Left lung (tissue), 10 donors: ENCODE results near the gene SUDS3. TPM values are rescaled to one million over a fixed set of nuclear protein-coding genes. Genes with fewer than 3 reads are reported as not detected.

ENCODE experiments used
- ATAC-seq: fragments of 200-7000 bp; cut with Tn5 transposase; one replicate; pipeline ENCODE4 v1.9.1; 2020; ENCODE audit warnings: moderate library complexity
- DNase-seq, 4 donors: peaks; one replicate each; pipeline ENCODE4 v3.0.0-alpha.2; 2013 to 2020
- H3K27ac ChIP-seq, 2 donors: fragments of 200-600 bp; sonication (generic) in 1 of 2; one replicate each; pipeline versions ENCODE4 v1.5.0 to v1.8.0; 2020 to 2021
- H3K27me3 ChIP-seq, 2 donors: fragments of 200-600 bp; sonication (generic) in 1 of 2; one replicate each; pipeline versions ENCODE4 v1.5.0 to v1.8.0; 2020 to 2021
- H3K36me3 ChIP-seq, 2 donors: fragments of 200-600 bp; sonication (generic) in 1 of 2; one replicate each; pipeline versions ENCODE4 v1.5.0 to v1.8.0; 2020 to 2021
- H3K4me1 ChIP-seq, 2 donors: fragments of 200-600 bp; one replicate each; pipeline ENCODE4 v1.8.0; 2021
- H3K4me3 ChIP-seq, 2 donors: fragments of 200-600 bp; sonication (generic) in 1 of 2; one replicate each; pipeline versions ENCODE4 v1.5.0 to v1.8.0; 2020 to 2021; ENCODE audit warnings: mild to moderate bottlenecking in 1 of 2
- H3K9me3 ChIP-seq, 2 donors: fragments of 200-600 bp; sonication (generic) in 1 of 2; one replicate each; pipeline versions ENCODE4 v1.5.0 to v1.8.0; 2020 to 2021
- CTCF ChIP-seq, 2 donors: fragments of 200-600 bp; sonication (generic) in 1 of 2; IDR thresholded peaks; one replicate each; pipeline versions ENCODE4 v1.5.0 to v1.8.0; 2021; ENCODE audit warnings: antibody characterized with exemption in 2 of 2
- intact Hi-C, 2 donors: fragments of 100-400 bp; cut with DNase I; formaldehyde crosslinking; loops; one replicate each; pipeline versions ENCODE4 v1.11.2 to v1.14.2; 2022
- polyA plus RNA-seq, 6 donors: library from polyadenylated mRNA; unstranded; fragments of 120-200 nt; gene quantifications; one replicate each; pipeline ENCODE4 v1.2.1, GENCODE V29; 2013; ENCODE audit not compliant: insufficient read length in 6 of 6
- total RNA-seq, 2 donors: library from RNA; stranded (reverse); fragmentation: NEBNext Ultra II Directional; extraction: Animal tissue kit (Norgen Biotek cat#: 25700); gene quantifications; one replicate each; pipeline ENCODE4 v1.2.1, GENCODE V29; 2021
- donor health status: DM: no; HTN: yes; CAD: no.
- donor health status: DM: no; HTN: no; CAD: no.

SUDS3 gene
- total and polyA plus RNA-seq, 8 donors = 23.6 to 60.8 (median 51.6) TPM

GRCh38 chr12:118456741-118457140 lies 80.4 kb downstream of the SUDS3 start:
- Histone ChIP-seq H3K9me3 (peaks cover 0 to 15% of the 10 kb centered on the region in 2 donors), H3K27me3 (no peaks in the 10 kb centered on the region), H3K27ac (no peak overlapping the region), H3K4me1 (no peaks in the 10 kb centered on the region), H3K36me3 (no peaks in the 10 kb centered on the region), H3K4me3 (no peak overlapping the region)
- ATAC-seq (no peak), DNase-seq (no peak)
- TF ChIP-seq CTCF (IDR thresholded peaks at IDR 0.05) = no peak
- intact Hi-C loops = loop anchor here in 1 of 2 donors (5.0 kb wide), 1 partner anchor 146 kb away; no protein-coding TSS in a partner anchor

- no peak for TF ChIP-seq CTCF (IDR thresholded peaks at IDR 0.05)
- ATAC-seq (no peak), DNase-seq (no peak)
- no peaks in the 10 kb centered on the region for H3K27me3 ChIP-seq
- H3K4me3 ChIP-seq = no peak overlapping the region
- peaks cover 0 to 15% of the 10 kb centered on the region in 2 donors for H3K9me3 ChIP-seq
- H3K36me3 ChIP-seq = no peaks in the 10 kb centered on the region
- intact Hi-C loops = loop anchor here in 1 of 2 donors (5.0 kb wide), 1 partner anchor 143 kb away; no protein-coding TSS in a partner anchor
- no peaks in the 10 kb centered on the region for H3K4me1 ChIP-seq
- H3K27ac ChIP-seq = no peak overlapping the region
Observed at GRCh38 chr12:118459110-118459509, 82.8 kb downstream of the SUDS3 start.

GRCh38 chr12:118463677-118464076 lies 87.3 kb downstream of the SUDS3 start:
- Histone ChIP-seq H3K36me3 (no peaks in the 10 kb centered on the region), H3K4me1 (no peaks in the 10 kb centered on the region), H3K9me3 (peaks cover 0 to 10% of the 10 kb centered on the region in 2 donors), H3K4me3 (no peak overlapping the region), H3K27ac (no peak overlapping the region), H3K27me3 (no peaks in the 10 kb centered on the region)
- TF ChIP-seq CTCF (IDR thresholded peaks at IDR 0.05) = no peak
- no peak for ATAC-seq
- intact Hi-C loops = no loop called here
- DNase-seq = no peak

- TF ChIP-seq CTCF (IDR thresholded peaks at IDR 0.05) = no peak
- Histone ChIP-seq H3K4me1 (no peaks in the 10 kb centered on the region), H3K27ac (no peak overlapping the region), H3K36me3 (no peaks in the 10 kb centered on the region), H3K27me3 (no peaks in the 10 kb centered on the region), H3K4me3 (no peak overlapping the region), H3K9me3 (peaks cover 0 to 4% of the 10 kb centered on the region in 2 donors)
- DNase-seq = no peak
- no peak for ATAC-seq
- intact Hi-C loops = no loop called here
Observed at GRCh38 chr12:118465706-118466105, 89.4 kb downstream of the SUDS3 start.

Other genes starting within 250 kb of the SUDS3 start
- 100 to 1,000 TPM; 167 to 215 TPM for gene PEBP1, start 240.4 kb upstream of the SUDS3 start, total RNA-seq
- 100 to 1,000 TPM; 216 to 279 (median 238) TPM for gene PEBP1, start 240.4 kb upstream of the SUDS3 start, polyA plus RNA-seq
- 10 to 100 TPM; 39.5 to 52.0 TPM for gene TAOK3, start 3.6 kb upstream of the SUDS3 start, total RNA-seq
- 10 to 100 TPM; 45.6 to 61.8 (median 52.7) TPM for gene TAOK3, start 3.6 kb upstream of the SUDS3 start, polyA plus RNA-seq